Measurements from ENCODE around the gene TMOD1. TPM values are rescaled to one million over a fixed set of nuclear protein-coding genes. Genes with fewer than 3 reads are reported as not detected.

The TMOD1 gene
- total RNA-seq, 6 donors from 2014 or later = 4.4 to 12.6 (median 8.8) TPM

GRCh38 chr9:97510797-97511654, 9.6 kb downstream of the TMOD1 start:
- 77 to 80% methylated on average over 10 of the region's 10 CpGs for WGBS, 2 donors
- TF ChIP-seq POLR2AphosphoS5 (IDR thresholded peaks at IDR 0.05) = no peak
- TF ChIP-seq, protein P1, sequence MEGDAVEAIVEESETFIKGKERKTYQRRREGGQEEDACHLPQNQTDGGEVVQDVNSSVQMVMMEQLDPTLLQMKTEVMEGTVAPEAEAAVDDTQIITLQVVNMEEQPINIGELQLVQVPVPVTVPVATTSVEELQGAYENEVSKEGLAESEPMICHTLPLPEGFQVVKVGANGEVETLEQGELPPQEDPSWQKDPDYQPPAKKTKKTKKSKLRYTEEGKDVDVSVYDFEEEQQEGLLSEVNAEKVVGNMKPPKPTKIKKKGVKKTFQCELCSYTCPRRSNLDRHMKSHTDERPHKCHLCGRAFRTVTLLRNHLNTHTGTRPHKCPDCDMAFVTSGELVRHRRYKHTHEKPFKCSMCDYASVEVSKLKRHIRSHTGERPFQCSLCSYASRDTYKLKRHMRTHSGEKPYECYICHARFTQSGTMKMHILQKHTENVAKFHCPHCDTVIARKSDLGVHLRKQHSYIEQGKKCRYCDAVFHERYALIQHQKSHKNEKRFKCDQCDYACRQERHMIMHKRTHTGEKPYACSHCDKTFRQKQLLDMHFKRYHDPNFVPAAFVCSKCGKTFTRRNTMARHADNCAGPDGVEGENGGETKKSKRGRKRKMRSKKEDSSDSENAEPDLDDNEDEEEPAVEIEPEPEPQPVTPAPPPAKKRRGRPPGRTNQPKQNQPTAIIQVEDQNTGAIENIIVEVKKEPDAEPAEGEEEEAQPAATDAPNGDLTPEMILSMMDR (IDR thresholded peaks at IDR 0.05) = no peak
- no peak for TF ChIP-seq POLR2A (IDR thresholded peaks at IDR 0.05)
- no peak for TF ChIP-seq EP300 (IDR thresholded peaks at IDR 0.05)
- H3K36me3 ChIP-seq = no peaks in the 10 kb centered on the region
- H3K9me3 ChIP-seq = no peaks in the 10 kb centered on the region
- peak in 1 of 2 donors; percentile 61 for ATAC-seq (ENCODE audit: low FRiP score in 2 of 2)
- no peak overlapping the region for H3K27ac ChIP-seq
- peaks cover 0 to 5% (median 3%) of the 10 kb centered on the region in 4 donors for H3K4me1 ChIP-seq
- no peak for DNase-seq
- H3K4me3 ChIP-seq = no peak overlapping the region
- no peaks in the 10 kb centered on the region for H3K27me3 ChIP-seq

GRCh38 chr9:97511655-97512427, 10.4 kb downstream of the TMOD1 start:
- TF ChIP-seq POLR2AphosphoS5 (IDR thresholded peaks at IDR 0.05) (no peak), EP300 (IDR thresholded peaks at IDR 0.05) (no peak), POLR2A (IDR thresholded peaks at IDR 0.05) (no peak)
- TF ChIP-seq, protein P1 (IDR thresholded peaks at IDR 0.05) = no peak
- Histone ChIP-seq H3K36me3 (no peaks in the 10 kb centered on the region), H3K27me3 (no peaks in the 10 kb centered on the region), H3K4me3 (no peak overlapping the region), H3K27ac (no peak overlapping the region), H3K4me1 (peaks cover 0 to 5% (median 3%) of the 10 kb centered on the region in 4 donors), H3K9me3 (no peaks in the 10 kb centered on the region)
- DNase-seq (no peak), ATAC-seq (ENCODE audit: low FRiP score in 2 of 2) (no peak)
- WGBS, 2 donors = 90 to 94% methylated on average over 6 of the region's 6 CpGs

DNA sequence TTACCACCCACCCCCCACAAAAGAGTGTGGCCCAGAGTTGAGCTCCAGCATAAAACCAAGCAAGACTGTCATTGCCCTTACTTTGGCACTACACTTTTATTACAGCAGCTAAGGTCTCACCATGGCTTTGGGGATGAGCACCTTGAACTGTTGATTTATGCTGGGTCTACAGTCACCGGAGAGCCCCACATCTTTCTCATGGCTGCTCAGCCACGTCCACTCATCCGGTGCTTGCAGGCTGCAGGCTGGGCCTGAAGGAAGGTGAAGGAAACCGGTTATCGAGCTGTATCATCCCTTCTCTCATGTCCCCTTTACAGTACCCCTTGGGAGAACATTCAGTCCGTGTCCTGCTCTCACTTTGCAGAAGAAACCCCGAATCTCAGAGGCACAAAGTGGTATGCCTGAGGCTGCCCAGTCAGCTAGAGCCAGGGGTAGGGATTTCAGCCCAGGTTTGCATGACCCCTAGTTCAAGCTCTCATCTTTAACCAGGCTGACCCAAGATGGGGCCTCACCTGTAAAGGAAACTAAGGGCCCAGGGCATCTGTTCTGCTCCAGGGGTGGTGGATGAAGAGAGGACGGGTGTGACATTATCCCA, 11.6 kb downstream of the TMOD1 start:
- TF ChIP-seq POLR2A (IDR thresholded peaks at IDR 0.05) (no peak), EP300 (IDR thresholded peaks at IDR 0.05) (no peak), POLR2AphosphoS5 (IDR thresholded peaks at IDR 0.05) (no peak)
- TF ChIP-seq, protein P1 (IDR thresholded peaks at IDR 0.05) = no peak
- 90 to 93% methylated on average over 7 to 8 of the region's 8 CpGs for WGBS, 2 donors
- peaks cover 2 to 14% (median 7%) of the 10 kb centered on the region in 4 donors for H3K4me1 ChIP-seq
- H3K27ac ChIP-seq = no peak overlapping the region
- ATAC-seq (ENCODE audit: low FRiP score in 2 of 2) (no peak), DNase-seq (no peak)
- no peaks in the 10 kb centered on the region for H3K27me3 ChIP-seq
- no peaks in the 10 kb centered on the region for H3K36me3 ChIP-seq
- H3K9me3 ChIP-seq = no peaks in the 10 kb centered on the region
- no peak overlapping the region for H3K4me3 ChIP-seq

GRCh38 chr9:97514531-97514930, 13.1 kb downstream of the TMOD1 start:
- Histone ChIP-seq H3K9me3 (no peaks in the 10 kb centered on the region), H3K27me3 (no peaks in the 10 kb centered on the region), H3K27ac (no peak overlapping the region), H3K4me3 (no peak overlapping the region), H3K36me3 (no peaks in the 10 kb centered on the region), H3K4me1 (peaks cover 8 to 27% (median 20%) of the 10 kb centered on the region in 4 donors)
- TF ChIP-seq POLR2AphosphoS5 (IDR thresholded peaks at IDR 0.05) = no peak
- no peak for TF ChIP-seq EP300 (IDR thresholded peaks at IDR 0.05)
- TF ChIP-seq, protein P1 (IDR thresholded peaks at IDR 0.05) = no peak
- no peak for TF ChIP-seq POLR2A (IDR thresholded peaks at IDR 0.05)
- 69 to 80% methylated on average over 9 of the region's 9 CpGs for WGBS, 2 donors
- ATAC-seq (ENCODE audit: low FRiP score in 2 of 2) (no peak), DNase-seq (no peak)
